Measurements from ENCODE around the gene HTRA1.

HTRA1 gene

GRCh38 chr10:122497241-122497640 is 35.9 kb downstream of the HTRA1 start:
- no peak for DNase-seq

DNA sequence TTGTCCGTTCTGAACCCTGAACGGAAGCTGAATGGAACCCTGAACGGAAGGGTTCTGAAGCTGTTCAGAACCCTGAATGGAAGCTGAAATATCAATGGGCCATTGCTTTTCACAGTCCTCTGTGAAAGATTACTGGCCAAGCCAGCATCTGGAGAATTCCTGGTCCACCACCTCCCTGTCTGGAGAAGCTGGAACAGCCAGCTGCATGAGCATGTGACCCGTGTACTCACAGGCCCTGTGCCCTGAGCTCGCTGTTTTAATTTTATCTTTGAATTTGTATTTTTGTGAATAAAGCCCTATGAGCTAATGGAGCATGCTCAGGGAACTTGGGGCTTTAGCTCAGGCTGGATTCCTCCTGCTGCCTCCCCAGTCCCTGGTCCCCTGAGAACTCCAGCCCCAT is 37.2 kb downstream of the HTRA1 start:
- no peak for DNase-seq

DNA sequence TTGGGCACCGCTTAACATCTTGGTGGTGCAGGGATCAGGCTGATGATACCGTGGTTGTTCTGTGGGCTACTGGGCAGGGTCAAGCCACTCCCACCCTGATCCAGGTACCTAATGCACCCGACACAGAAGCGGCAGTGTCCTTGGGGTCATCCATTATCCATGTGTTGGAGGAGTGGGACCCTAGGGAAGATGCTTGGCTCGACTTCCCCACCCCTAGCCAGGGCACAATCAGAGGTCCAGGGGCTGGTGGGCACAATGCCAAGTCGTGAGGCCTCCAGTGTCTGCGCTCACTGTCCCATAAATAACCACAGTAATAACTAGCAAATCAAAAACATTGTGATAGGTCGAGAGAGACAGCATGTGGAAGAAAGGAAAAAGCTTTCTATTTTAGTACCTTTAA is 37.7 kb downstream of the HTRA1 start:
- DNase-seq, result no peak

GRCh38 chr10:122499491-122499941 is 38.2 kb downstream of the HTRA1 start:
- no peak for DNase-seq

GRCh38 chr10:122500194-122500593 is 38.8 kb downstream of the HTRA1 start:
- no peak for DNase-seq

GRCh38 chr10:122500726-122501125 is 39.4 kb downstream of the HTRA1 start:
- DNase-seq, result no peak

DNA sequence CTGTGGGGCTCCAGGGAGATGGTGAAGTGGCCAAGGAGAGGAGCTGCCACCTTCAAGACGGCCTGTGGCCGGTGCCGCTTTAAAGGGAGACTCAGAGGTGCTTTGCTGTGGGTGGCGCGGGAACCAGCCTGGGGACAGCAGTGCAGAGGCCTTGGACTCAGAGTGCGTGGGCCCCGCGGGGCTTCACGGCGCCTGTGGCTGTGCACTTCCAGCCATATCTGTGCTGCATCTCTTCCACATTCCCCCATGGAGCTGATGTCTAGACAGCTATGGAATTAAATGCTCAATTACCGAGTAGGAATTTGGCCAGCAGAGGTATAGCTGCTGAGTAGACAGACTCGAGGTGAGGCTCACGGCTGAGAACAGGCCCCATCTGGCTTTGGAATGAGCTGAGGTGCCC is 41.7 kb downstream of the HTRA1 start:
- DNase-seq, result no peak

- DNase-seq, result no peak
Measured at GRCh38 chr10:122503886-122504609, 42.7 kb downstream of the HTRA1 start.

- peak; percentile 81 for DNase-seq
Measured at GRCh38 chr10:122504610-122504950, 43.2 kb downstream of the HTRA1 start.

DNA sequence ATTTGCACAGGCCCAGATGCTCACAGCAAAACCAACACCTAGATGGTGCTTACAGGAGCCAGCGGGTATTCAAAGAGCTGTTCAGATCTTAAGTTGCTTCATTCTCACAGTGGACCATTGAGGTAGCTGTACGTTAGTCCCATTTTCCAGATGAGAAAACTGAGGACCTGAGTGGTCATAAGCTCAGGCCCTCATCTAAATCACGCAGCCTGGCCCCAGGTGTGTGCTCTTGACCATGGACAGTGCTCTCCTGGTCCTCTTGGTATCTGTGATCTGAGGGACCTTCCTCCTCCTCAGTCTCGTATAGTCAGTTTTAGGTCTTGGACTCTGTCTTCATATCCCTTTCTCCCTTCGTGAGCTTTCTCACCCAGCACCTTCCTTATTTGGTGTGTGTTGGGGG is 43.7 kb downstream of the HTRA1 start:
- no peak for DNase-seq

GRCh38 chr10:122505885-122506645 is 44.7 kb downstream of the HTRA1 start:
- DNase-seq, result no peak

DNA sequence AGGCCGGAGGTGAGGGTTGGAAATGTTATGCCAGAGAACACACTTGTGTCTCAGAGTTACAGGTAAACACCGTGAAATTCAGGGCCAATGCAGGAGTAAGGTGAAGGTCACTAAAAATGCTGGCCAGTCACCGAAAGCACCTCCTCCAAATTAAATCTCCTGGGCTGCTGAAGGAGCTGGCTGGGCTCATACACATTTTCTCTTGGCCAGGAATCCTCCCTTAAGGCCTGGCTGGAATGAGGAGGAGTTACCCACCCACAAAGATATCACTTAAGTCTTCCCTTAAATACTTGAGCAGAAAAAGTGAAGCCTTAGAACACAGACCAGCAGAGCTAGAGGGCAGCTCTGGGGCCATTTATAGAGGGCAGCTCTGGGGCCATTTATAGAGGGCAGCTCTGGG is 46.3 kb downstream of the HTRA1 start:
- no peak for DNase-seq

DNA sequence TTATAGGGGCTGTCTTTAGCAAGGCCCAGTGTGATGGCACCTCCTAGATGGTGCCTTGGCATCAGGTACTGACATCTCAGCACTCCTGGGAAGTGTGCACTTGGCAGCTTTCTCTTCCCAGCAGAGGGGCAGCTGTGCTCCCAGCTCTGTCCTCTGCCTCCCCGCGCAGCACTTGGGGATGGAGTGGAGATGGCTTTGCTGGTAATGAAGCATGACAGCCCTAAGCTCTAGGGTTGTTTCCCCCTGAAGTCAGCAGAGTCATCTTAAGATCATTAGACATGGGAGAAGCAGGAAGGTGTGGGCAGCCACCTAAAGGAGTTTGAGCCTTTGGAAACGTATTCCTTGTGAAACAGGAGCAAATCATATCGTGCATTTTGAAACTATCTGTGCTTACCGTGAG is 46.7 kb downstream of the HTRA1 start:
- DNase-seq, result no peak

DNA sequence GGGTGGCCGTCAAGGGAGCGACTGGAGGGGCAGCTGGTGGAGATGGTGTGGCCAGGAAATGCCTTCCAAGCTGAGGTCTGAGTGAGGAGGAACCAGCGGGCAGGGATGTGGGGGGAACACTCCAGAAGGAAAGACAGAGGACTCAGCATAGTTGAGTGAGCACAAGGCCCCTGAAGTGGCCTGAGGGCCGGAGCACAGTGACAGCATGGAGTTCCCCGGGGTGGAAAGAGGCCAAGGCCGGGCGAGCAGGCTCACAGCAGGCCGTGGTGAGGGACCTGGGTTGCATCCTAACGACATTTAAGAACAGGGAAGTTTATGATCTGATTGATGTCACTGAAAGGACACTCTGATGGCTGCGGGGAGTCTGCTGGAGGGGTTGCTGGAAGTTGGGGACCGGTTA is 48.0 kb downstream of the HTRA1 start:
- no peak for DNase-seq

- no peak for DNase-seq
Measured at GRCh38 chr10:122510326-122510725, 49.0 kb downstream of the HTRA1 start.

DNA sequence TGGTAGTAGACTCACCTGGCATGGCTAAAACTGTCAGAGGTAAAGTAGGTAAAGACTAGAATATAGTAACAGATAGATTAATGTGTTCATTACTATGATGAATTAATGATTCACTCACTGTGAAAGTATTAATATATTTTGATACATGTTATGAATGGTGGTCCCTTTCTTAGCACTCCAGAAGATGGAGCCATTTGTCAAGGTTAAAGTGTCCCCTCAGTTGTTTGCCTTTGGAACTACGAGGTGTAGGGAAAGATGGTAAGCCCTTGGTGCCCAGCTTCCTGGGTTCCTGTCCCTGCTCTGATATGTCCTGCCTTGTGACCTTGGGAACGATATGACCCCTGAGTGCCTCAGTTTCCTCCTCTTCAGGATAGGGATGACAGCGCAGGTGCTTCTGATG is 49.4 kb downstream of the HTRA1 start:
- DNase-seq, result no peak

- no peak for DNase-seq
Measured at GRCh38 chr10:122513053-122513452, 51.7 kb downstream of the HTRA1 start.

DNA sequence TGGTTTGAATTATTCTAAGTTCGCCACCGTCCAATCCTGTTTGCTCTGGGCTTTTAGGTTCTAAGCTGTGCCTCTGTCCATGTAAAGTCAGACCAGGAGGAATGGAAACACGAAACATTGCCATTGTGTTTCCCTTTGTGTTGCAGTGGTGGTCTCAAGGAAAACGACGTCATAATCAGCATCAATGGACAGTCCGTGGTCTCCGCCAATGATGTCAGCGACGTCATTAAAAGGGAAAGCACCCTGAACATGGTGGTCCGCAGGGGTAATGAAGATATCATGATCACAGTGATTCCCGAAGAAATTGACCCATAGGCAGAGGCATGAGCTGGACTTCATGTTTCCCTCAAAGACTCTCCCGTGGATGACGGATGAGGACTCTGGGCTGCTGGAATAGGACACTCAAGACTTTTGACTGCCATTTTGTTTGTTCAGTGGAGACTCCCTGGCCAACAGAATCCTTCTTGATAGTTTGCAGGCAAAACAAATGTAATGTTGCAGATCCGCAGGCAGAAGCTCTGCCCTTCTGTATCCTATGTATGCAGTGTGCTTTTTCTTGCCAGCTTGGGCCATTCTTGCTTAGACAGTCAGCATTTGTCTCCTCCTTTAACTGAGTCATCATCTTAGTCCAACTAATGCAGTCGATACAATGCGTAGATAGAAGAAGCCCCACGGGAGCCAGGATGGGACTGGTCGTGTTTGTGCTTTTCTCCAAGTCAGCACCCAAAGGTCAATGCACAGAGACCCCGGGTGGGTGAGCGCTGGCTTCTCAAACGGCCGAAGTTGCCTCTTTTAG is 52.9 kb downstream of the HTRA1 start:
- DNase-seq, result no peak

GRCh38 chr10:122515022-122515424 is 53.7 kb downstream of the HTRA1 start:
- DNase-seq, result no peak

- DNase-seq, result no peak
Measured at GRCh38 chr10:122515588-122516231, 54.4 kb downstream of the HTRA1 start.

GRCh38 chr10:122516734-122517133 is 55.4 kb downstream of the HTRA1 start:
- DNase-seq, result no peak

GRCh38 chr10:122519144-122519543 is 57.8 kb downstream of the HTRA1 start:
- no peak for DNase-seq

- no peak for DNase-seq
Measured at GRCh38 chr10:122519873-122520272, 58.5 kb downstream of the HTRA1 start.
